Spleen (tissue), 11 donors: Measurements from ENCODE around the gene MICAL3. TPM values are rescaled to one million over a fixed set of nuclear protein-coding genes. Genes with fewer than 3 reads are reported as not detected.

Experiments
- DNase-seq: peaks from one replicate; pipeline ENCODE4 v3.0.0-alpha.2; 2020
- H3K27ac ChIP-seq, 8 donors: fragments of 200-600 bp; sonication (generic) in 7 of 8; 1 replicate in 4 of 8; 2 replicates in 4 of 8; pipeline versions ENCODE4 v1.5.0 to v1.8.0; 2016 to 2021; ENCODE audit warnings: inconsistent platforms in 4 of 8, mild to moderate bottlenecking in 4 of 8, moderate library complexity in 1 of 8
- H3K27me3 ChIP-seq, 7 donors: fragments of 200-600 bp; sonication (generic) in 6 of 7; replicated peaks in 1 of 7; 1 replicate in 4 of 7; 2 replicates in 3 of 7; pipeline versions ENCODE4 v1.5.0 to v1.8.0; 2016 to 2021; ENCODE audit warnings: inconsistent platforms in 3 of 7, mild to moderate bottlenecking in 1 of 7
- H3K36me3 ChIP-seq, 6 donors: fragments of 200-600 bp; sonication (generic) in 5 of 6; 1 replicate in 4 of 6; 2 replicates in 2 of 6; pipeline versions ENCODE4 v1.5.0 to v1.8.0; 2016 to 2021; ENCODE audit warnings: inconsistent platforms in 2 of 6
- H3K4me1 ChIP-seq, 6 donors: fragments of 200-600 bp; sonication (generic) in 5 of 6; 1 replicate in 3 of 6; 2 replicates in 3 of 6; pipeline versions ENCODE4 v1.5.0 to v1.8.0; 2016 to 2021; ENCODE audit warnings: inconsistent platforms in 3 of 6
- H3K4me3 ChIP-seq, 8 donors: fragments of 200-600 bp; sonication (generic) in 7 of 8; 1 replicate in 4 of 8; 2 replicates in 4 of 8; pipeline versions ENCODE4 v1.5.0 to v1.8.0; 2016 to 2021; ENCODE audit warnings: inconsistent platforms in 4 of 8, mild to moderate bottlenecking in 4 of 8, moderate library complexity in 2 of 8
- H3K9me3 ChIP-seq, 8 donors: fragments of 200-600 bp; sonication (generic) in 7 of 8; 1 replicate in 4 of 8; 2 replicates in 4 of 8; pipeline versions ENCODE4 v1.5.0 to v1.8.0; 2016 to 2021; ENCODE audit warnings: inconsistent platforms in 4 of 8
- CTCF ChIP-seq, 11 experiments: fragments of 200-600 bp in 7 of 11; fragments of 450-650 bp in 4 of 11; sonication (generic) in 4 of 11; IDR thresholded peaks in 8 of 11; conservative IDR thresholded peaks in 3 of 11; 1 replicate in 7 of 11; 2 replicates in 4 of 11; pipeline versions ENCODE4 v1.4.0 to v1.8.0; 2016 to 2021; ENCODE audit warnings: antibody characterized with exemption in 11 of 11, inconsistent platforms in 4 of 11, mild to moderate bottlenecking in 1 of 11
- POLR2A ChIP-seq, 3 donors: fragments of 450-650 bp; IDR thresholded peaks; one replicate each; pipeline ENCODE4 v1.5.1; 2017; ENCODE audit warnings: antibody characterized with exemption in 3 of 3, mild to moderate bottlenecking in 1 of 3
- POLR2AphosphoS5 ChIP-seq, 3 donors: sonication (generic); formaldehyde crosslinking; IDR thresholded peaks; one replicate each; pipeline ENCODE4 v1.5.1; 2017; ENCODE audit warnings: antibody characterized with exemption in 3 of 3
- WGBS, 5 donors: extraction: QIAGEN DNeasy Blood & Tissue Kit in 3 of 5; methylation state at CpG; one replicate each; pipeline versions ENCODE4 v1.1.5 to v1.1.7; 2013 to 2018; 5-methylcytosine and 5-hydroxymethylcytosine counted together
- intact Hi-C: fragments of 100-400 bp; cut with DNase I; formaldehyde crosslinking; loops from one replicate; pipeline ENCODE4 v1.15.0; 2023; ENCODE audit warnings: low total_unique reads
- polyA plus RNA-seq, 3 donors: library from polyadenylated mRNA; stranded (reverse); fragments of 200-250 nt; gene quantifications; one replicate each; pipeline ENCODE4 v1.2.1, GENCODE V29; 2013
- total RNA-seq, 7 donors: library from RNA; depleted of rRNA in 3 of 7; stranded (reverse); fragments of >200 nt in 3 of 7; fragmentation: NEBNext Ultra II Directional in 4 of 7; extraction: Animal tissue kit (Norgen Biotek cat#: 25700) in 4 of 7; gene quantifications; one replicate each; pipeline versions ENCODE4 v1.1.0 to v1.2.1, GENCODE V29; 2016 to 2021
- donor health status: healthy with polysubstance abuse.
- donor health status: DM: no; HTN: no; CAD: no; lungs with moderate emphysema.
- donor health status: DM: no; HTN: no; CAD: no.
- donor health status: Bipolar disorder and iron deficiency.
- donor health status: healthy.
- donor health status: DM: no; HTN: no; CAD: no.
- donor health status: DM: yes; HTN: yes; CAD: no.

MICAL3 gene
- total and polyA plus RNA-seq, 10 donors = 2.6 to 133 (median 75.2) TPM

- H3K4me3 ChIP-seq = no peak overlapping the region
- intact Hi-C loops = no loop called here
- DNase-seq = no peak
- H3K27ac ChIP-seq = no peak overlapping the region
- 93 to 95% (median 94%) methylated on average over 15 of the region's 15 CpGs for WGBS, 5 donors
- no peaks in the 10 kb centered on the region for H3K9me3 ChIP-seq
- H3K27me3 ChIP-seq = no peaks in the 10 kb centered on the region
- H3K4me1 ChIP-seq = no peaks in the 10 kb centered on the region
- no peak for TF ChIP-seq CTCF (IDR thresholded peaks at IDR 0.05 in 8 of 11, conservative IDR thresholded peaks at IDR 0.05 in 3 of 11)
- TF ChIP-seq POLR2AphosphoS5 (IDR thresholded peaks at IDR 0.05) = no peak
- no peak for TF ChIP-seq POLR2A (IDR thresholded peaks at IDR 0.05)
- peaks cover 2 to 92% (median 70%) of the 10 kb centered on the region in 6 donors for H3K36me3 ChIP-seq
Observed at GRCh38 chr22:17875156-17875555, 149.2 kb downstream of the MICAL3 start.

DNA sequence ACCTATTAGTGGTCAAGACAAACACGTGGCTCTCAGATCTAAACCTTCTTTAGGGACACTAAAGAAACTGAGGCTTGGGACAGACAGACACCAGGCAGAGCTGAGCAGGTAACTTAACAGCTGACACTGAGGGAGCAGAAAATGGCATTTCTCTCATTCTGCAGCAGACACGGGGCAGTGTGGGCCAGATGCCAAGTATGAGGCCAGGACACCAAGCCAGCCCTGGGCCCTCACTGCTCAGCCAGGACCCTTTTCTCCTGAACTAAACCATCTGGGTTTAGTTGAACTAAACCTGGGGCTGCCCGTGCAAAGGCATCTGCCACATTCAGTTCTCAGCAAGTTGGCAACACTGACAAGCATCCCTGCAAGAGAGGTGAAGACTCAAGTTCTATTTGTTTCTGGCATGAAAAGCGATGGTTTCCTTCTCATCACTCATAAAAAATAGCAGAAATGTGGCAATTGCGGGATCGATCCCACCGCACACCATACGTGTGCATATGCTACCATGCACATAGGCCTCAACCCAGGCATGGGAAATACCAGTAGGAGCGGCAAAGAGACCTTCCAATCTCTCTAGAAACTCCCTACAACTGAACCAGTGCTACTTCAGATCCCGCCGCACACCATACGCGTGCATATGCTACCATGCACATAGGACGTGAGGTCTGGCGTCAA, 150.0 kb downstream of the MICAL3 start:
- H3K36me3 ChIP-seq = peaks cover 0 to 92% (median 70%) of the 10 kb centered on the region in 6 donors

GRCh38 chr22:17873804-17874203, 150.6 kb downstream of the MICAL3 start:
- 93 to 97% (median 94%) methylated on average over 8 to 10 of the region's 10 CpGs for WGBS, 5 donors
- intact Hi-C loops = no loop called here
- peaks cover 0 to 92% (median 70%) of the 10 kb centered on the region in 6 donors for H3K36me3 ChIP-seq
- H3K9me3 ChIP-seq = no peaks in the 10 kb centered on the region
- H3K4me1 ChIP-seq = no peaks in the 10 kb centered on the region
- DNase-seq = no peak
- no peak overlapping the region for H3K27ac ChIP-seq
- no peak overlapping the region for H3K4me3 ChIP-seq
- TF ChIP-seq POLR2AphosphoS5 (IDR thresholded peaks at IDR 0.05) (no peak), CTCF (IDR thresholded peaks at IDR 0.05 in 8 of 11, conservative IDR thresholded peaks at IDR 0.05 in 3 of 11) (no peak), POLR2A (IDR thresholded peaks at IDR 0.05) (no peak)
- H3K27me3 ChIP-seq = no peaks in the 10 kb centered on the region

More for the DNA sequence above, 150.0 kb downstream of the MICAL3 start:
- WGBS, 5 donors = 92 to 97% (median 94%) methylated on average over 15 of the region's 15 CpGs
- Histone ChIP-seq H3K4me3 (no peak overlapping the region), H3K4me1 (no peaks in the 10 kb centered on the region), H3K27ac (no peak overlapping the region), H3K27me3 (no peaks in the 10 kb centered on the region), H3K9me3 (no peaks in the 10 kb centered on the region)
- no peak for DNase-seq
- TF ChIP-seq CTCF (IDR thresholded peaks at IDR 0.05 in 8 of 11, conservative IDR thresholded peaks at IDR 0.05 in 3 of 11) = no peak
- TF ChIP-seq POLR2AphosphoS5 (IDR thresholded peaks at IDR 0.05) = no peak
- TF ChIP-seq POLR2A (IDR thresholded peaks at IDR 0.05) = no peak
- intact Hi-C loops = no loop called here

DNA sequence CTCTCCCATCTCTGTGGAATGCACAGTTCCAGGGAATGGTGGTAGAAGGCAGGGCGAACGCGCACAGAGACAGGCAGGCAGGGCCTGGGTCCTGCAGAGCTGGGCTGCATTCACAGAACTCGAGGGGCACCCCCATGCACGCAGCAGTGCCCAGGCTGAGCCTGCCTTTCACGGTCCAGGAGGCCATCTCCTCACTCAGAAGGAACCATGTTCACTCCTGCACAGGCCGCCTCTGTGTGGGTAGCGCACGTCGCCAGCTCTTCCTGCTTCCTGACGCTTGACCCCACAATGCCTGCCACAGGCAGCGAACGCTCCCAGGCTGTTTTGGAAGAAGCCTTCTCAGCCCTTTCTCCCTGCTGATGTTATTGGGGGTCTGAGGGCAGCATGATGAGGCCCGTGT, 151.2 kb downstream of the MICAL3 start:
- H3K4me3 ChIP-seq = no peak overlapping the region
- H3K4me1 ChIP-seq = no peaks in the 10 kb centered on the region
- TF ChIP-seq POLR2AphosphoS5 (IDR thresholded peaks at IDR 0.05) = peak in 1 of 3 donors; percentile 7
- no peak for TF ChIP-seq CTCF (IDR thresholded peaks at IDR 0.05 in 8 of 11, conservative IDR thresholded peaks at IDR 0.05 in 3 of 11)
- intact Hi-C loops = no loop called here
- H3K27me3 ChIP-seq = no peaks in the 10 kb centered on the region
- no peak overlapping the region for H3K27ac ChIP-seq
- no peaks in the 10 kb centered on the region for H3K9me3 ChIP-seq
- DNase-seq = no peak
- WGBS, 5 donors = 88 to 92% (median 90%) methylated on average over 14 of the region's 14 CpGs
- H3K36me3 ChIP-seq = peaks cover 0 to 92% (median 73%) of the 10 kb centered on the region in 6 donors
